Psoas muscle (tissue), 8 donors: ENCODE results near the gene HCRTR1. TPM values are rescaled to one million over a fixed set of nuclear protein-coding genes. Genes with fewer than 3 reads are reported as not detected.

Experiments used
- ATAC-seq, 4 donors: fragments of 200-7000 bp; cut with Tn5 transposase; one replicate each; pipeline ENCODE4 v1.9.1; 2020; ENCODE audit warnings: moderate library complexity in 3 of 4, mild to moderate bottlenecking in 2 of 4
- DNase-seq, 2 donors: peaks; one replicate each; pipeline ENCODE4 v3.0.0-alpha.2; 2020
- H3K27ac ChIP-seq: fragments of 200-600 bp; one replicate; pipeline ENCODE4 v1.8.0; 2022
- H3K27me3 ChIP-seq, 3 donors: fragments of 200-600 bp in 1 of 3; one replicate each; pipeline versions ENCODE4 v1.6.1 to v1.8.0; 2013 to 2022; ENCODE audit warnings: low read length in 2 of 3, mild to moderate bottlenecking in 2 of 3, moderate library complexity in 1 of 3; ENCODE audit not compliant: insufficient read depth in 3 of 3
- H3K36me3 ChIP-seq, 2 donors: fragments of 200-600 bp in 1 of 2; one replicate each; pipeline versions ENCODE4 v1.6.1 to v1.8.0; 2013 to 2022; ENCODE audit warnings: low read depth in 1 of 2, mild to moderate bottlenecking in 1 of 2, moderate library complexity in 1 of 2; ENCODE audit not compliant: insufficient read depth in 1 of 2
- H3K4me1 ChIP-seq: fragments of 200-600 bp; one replicate; pipeline ENCODE4 v1.8.0; 2022
- H3K4me3 ChIP-seq: fragments of 200-600 bp; one replicate; pipeline ENCODE4 v1.8.0; 2022; ENCODE audit warnings: mild to moderate bottlenecking
- H3K9me3 ChIP-seq: fragments of 200-600 bp; one replicate; pipeline ENCODE4 v1.8.0; 2022
- WGBS, 3 donors: extraction: QIAGEN DNeasy Blood & Tissue Kit; methylation state at CpG; one replicate each; pipeline versions ENCODE4 v1.1.6 to v1.1.7; 2013; 5-methylcytosine and 5-hydroxymethylcytosine counted together
- intact Hi-C, 2 donors: fragments of 100-400 bp; cut with DNase I; formaldehyde crosslinking; loops; one replicate each; pipeline versions ENCODE4 v1.11.0 to v1.14.2; 2022
- polyA plus RNA-seq, 3 donors: library from polyadenylated mRNA; stranded (reverse); fragments of 200-250 nt; gene quantifications; one replicate each; pipeline ENCODE4 v1.2.3, GENCODE V29; 2013
- total RNA-seq, 4 donors: library from RNA; stranded (reverse); fragmentation: NEBNext Ultra II Directional in 2 of 4; extraction: Animal tissue kit (Norgen Biotek cat#: 25700) in 2 of 4; gene quantifications; one replicate each; pipeline versions ENCODE4 v1.2.1 to v1.2.4, GENCODE V29; 2021 to 2023
- TF ChIP-seq, protein P1 (sequence below): fragments of 200-600 bp; IDR thresholded peaks from one replicate; pipeline ENCODE4 v1.8.0; 2022; ENCODE audit warnings: antibody characterized with exemption
- donor health status: healthy with polysubstance abuse.
- donor health status: DM: no; HTN: no; CAD: no; lungs with moderate emphysema.
- donor health status: Bipolar disorder and iron deficiency.
- donor health status: healthy.
- donor health status: DM: yes; HTN: yes; CAD: no.
- donor health status: DM: no; HTN: no; CAD: no.
- donor health status: DM: no; HTN: no; CAD: no.
- donor health status: DM: yes; HTN: yes; CAD: no.

Gene HCRTR1
- total and polyA plus RNA-seq, 7 donors: 0.12 to 1.2 (median 0.34) TPM; not detected in 1

DNA sequence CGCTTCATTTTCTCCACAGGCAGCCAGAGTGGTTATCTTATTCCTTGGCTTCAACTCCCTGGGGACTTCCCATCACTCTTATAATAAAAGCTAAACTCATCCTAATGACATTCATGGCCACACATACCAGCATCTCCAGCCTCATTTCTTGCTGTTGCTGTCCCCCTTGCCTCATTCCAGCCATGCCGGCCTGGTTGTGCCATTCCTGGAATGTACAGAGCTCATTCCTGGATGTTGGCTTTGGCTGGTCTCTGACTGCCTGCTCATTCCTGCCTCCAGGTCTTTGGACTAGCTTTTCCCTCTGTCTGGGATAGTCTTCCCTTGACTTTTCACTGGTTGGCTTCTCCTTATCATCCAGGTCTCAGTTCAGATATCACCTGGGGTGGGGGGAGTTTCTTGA lies 29.6 kb downstream of the HCRTR1 start:
- no peak overlapping the region for H3K4me3 ChIP-seq
- peaks cover 27% of the 10 kb centered on the region for H3K4me1 ChIP-seq
- DNase-seq (no peak), ATAC-seq (no peak)
- TF ChIP-seq, protein P1, sequence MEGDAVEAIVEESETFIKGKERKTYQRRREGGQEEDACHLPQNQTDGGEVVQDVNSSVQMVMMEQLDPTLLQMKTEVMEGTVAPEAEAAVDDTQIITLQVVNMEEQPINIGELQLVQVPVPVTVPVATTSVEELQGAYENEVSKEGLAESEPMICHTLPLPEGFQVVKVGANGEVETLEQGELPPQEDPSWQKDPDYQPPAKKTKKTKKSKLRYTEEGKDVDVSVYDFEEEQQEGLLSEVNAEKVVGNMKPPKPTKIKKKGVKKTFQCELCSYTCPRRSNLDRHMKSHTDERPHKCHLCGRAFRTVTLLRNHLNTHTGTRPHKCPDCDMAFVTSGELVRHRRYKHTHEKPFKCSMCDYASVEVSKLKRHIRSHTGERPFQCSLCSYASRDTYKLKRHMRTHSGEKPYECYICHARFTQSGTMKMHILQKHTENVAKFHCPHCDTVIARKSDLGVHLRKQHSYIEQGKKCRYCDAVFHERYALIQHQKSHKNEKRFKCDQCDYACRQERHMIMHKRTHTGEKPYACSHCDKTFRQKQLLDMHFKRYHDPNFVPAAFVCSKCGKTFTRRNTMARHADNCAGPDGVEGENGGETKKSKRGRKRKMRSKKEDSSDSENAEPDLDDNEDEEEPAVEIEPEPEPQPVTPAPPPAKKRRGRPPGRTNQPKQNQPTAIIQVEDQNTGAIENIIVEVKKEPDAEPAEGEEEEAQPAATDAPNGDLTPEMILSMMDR: no peak
- intact Hi-C loops: no loop called here
- no peaks in the 10 kb centered on the region for H3K9me3 ChIP-seq
- 65 to 79% (median 75%) methylated on average over 2 of the region's 2 CpGs for WGBS, 3 donors
- no peaks in the 10 kb centered on the region for H3K36me3 ChIP-seq
- no peaks in the 10 kb centered on the region for H3K27me3 ChIP-seq
- H3K27ac ChIP-seq: no peak overlapping the region

DNA sequence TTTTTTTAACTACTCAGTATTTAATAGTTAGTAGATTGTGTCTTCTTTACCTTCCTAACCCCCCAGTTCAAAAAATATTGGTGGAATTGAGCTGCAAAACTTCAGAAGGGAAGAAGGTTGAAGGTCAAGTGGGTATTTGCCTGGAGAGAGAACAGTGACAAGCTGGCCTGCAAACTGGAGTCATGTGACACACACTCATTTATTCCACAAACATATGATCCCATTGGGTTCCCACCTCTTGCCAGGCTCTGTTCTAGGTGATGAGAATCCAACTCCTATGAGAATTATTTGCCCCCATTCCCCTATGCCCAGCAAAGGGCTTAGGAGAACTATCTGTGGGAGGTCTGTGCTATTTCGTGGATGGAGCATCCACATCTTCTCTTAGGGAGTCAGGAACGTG lies 30.7 kb downstream of the HCRTR1 start:
- H3K36me3 ChIP-seq: peaks cover 0 to 3% of the 10 kb centered on the region in 2 donors
- DNase-seq: no peak
- 58 to 77% (median 66%) methylated on average over 2 of the region's 2 CpGs for WGBS, 3 donors
- TF ChIP-seq, protein P1: no peak
- H3K4me1 ChIP-seq: peaks cover 16% of the 10 kb centered on the region
- intact Hi-C loops: no loop called here
- H3K27me3 ChIP-seq: no peaks in the 10 kb centered on the region
- H3K9me3 ChIP-seq: no peaks in the 10 kb centered on the region
- H3K27ac ChIP-seq: no peak overlapping the region
- no peak overlapping the region for H3K4me3 ChIP-seq
- ATAC-seq: no peak

DNA sequence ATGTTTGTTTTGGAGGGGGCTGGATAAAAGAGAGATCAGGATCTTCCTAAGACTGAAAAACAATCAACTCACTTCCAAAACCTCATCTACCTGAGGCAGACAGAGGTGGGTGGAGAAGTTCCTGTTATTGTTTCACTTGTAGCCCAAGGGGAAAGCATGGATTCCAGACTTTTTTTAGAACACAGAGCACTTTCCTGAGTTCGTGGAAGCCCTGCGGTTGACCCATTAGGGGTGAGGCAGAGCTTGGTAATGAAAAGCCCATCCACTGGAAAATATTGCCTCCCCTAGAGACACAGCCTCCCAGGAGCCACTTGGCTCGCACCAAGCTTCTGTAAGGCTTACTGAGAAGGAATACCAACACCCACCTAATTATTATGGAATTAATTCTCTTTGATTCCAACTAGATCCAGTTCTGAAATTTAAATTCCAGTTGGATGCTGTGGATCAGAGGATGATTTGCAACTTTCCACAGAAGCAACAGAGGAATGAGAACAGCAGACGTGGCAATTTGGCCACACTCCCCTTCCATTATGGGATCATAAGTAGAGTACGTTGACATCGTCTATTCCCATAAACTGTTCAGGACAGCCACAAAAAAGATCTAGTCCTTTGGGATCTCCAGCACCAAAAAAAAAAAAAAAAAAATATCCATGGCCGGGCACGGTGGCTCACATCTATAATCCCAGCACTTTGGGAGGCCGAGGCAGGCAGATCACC lies 31.3 kb downstream of the HCRTR1 start:
- H3K27ac ChIP-seq: no peak overlapping the region
- intact Hi-C loops: no loop called here
- H3K27me3 ChIP-seq: no peaks in the 10 kb centered on the region
- no peaks in the 10 kb centered on the region for H3K9me3 ChIP-seq
- ATAC-seq (no peak), DNase-seq (no peak)
- WGBS, 3 donors: 49 to 62% (median 59%) methylated on average over 7 to 9 of the region's 9 CpGs
- H3K4me1 ChIP-seq: peaks cover 10% of the 10 kb centered on the region
- TF ChIP-seq, protein P1: no peak
- H3K36me3 ChIP-seq: peaks cover 0 to 3% of the 10 kb centered on the region in 2 donors
- no peak overlapping the region for H3K4me3 ChIP-seq

DNA sequence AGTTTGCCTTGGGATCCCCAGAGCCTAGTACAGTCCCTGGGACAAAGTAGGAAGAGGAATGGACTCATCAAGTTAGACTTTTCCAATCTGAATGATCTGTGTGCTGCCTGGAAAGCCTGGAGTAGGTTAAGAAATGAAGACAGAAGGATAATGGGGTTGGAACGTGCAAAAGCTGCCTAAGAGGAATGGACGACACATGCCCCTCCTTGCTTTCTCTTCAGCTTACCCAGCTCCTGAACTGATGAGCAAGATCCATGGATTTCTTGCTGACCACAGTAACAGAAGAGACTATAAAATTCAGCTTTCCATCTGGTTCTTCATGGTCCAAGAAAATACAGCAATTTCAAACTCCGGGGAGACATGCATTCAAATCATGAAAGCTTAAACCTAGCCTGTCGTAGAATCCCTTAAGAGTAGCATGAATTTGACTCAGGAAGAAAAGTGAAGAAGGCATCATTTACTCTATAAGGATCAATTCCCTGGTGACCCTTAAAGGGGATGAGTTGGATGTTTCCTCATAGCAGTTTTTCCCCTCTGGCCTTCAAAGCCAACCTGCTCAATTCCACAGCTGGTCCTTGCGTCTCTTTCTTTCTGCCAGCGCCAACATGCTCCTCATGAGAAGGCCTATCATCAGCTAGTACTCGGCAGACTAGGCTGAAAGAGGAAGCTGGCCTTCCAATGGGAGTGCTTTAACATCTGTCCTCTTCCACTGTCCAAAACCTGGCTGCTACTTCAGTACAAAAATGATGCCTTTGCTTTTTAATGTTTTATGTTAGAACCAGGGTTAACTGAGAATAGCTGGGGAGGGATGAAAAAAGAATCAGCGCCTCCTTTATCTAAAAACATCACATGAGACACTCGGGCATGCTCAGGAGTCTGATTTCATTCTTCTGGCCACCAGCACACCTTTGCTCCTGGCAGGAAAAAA lies 32.9 kb downstream of the HCRTR1 start:
- WGBS, 3 donors: 57 to 60% (median 58%) methylated on average over 9 of the region's 9 CpGs
- TF ChIP-seq, protein P1: no peak
- H3K4me1 ChIP-seq: peaks cover 5% of the 10 kb centered on the region
- ATAC-seq (no peak), DNase-seq (no peak)
- no peaks in the 10 kb centered on the region for H3K9me3 ChIP-seq
- H3K27ac ChIP-seq: no peak overlapping the region
- no peak overlapping the region for H3K4me3 ChIP-seq
- H3K27me3 ChIP-seq: no peaks in the 10 kb centered on the region
- intact Hi-C loops: no loop called here
- peaks cover 0 to 3% of the 10 kb centered on the region in 2 donors for H3K36me3 ChIP-seq
